DMS53 (cell line): ENCODE measurements around the gene SLC7A6OS.

Experiments
- DNase-seq: peaks from one replicate; lab custom pipeline; 2025; lab: John Stamatoyannopoulos, UW

SLC7A6OS gene

DNA sequence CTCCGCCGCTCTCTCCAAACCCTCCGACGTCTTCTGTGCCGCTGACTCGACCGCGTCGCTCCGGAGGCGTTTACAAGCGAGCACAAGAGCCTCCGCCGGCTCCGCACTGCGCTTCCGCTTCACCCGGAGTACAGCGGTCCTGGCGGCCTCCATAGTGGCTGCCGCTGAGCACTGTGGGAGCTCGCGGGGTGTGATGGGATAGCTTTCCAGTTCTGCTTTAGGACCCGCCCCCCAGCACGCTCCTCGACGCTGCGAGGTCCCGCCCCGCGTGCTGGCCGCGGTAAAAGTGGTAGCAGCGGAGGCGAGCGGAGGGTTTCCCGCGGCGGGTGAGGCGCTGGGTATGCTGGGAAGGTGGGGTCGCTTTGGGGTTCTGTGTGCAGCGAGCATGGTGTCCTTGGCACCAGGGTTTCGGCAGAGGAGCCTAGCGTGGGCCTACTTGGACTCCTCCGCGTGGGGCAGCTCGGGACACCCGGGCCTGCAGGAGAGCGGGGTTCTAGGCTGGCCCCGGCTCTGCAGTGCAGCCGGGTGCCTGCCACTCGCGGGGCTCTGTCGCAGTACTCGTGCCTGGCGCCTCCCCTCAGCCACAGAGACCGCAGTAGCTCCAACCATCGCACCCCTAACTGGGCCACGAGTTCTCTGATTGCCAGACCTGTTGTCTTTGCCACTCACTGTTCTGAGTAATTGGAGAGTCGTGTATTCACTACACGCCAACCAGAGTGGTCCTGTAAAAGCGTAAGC lies at the start of gene SLC7A6OS, which contains the start of gene PRMT7:
Gene SLC7A6OS (minus strand): TSS at position 173 of the 738 bp plus-strand sequence. CDS start 20 bp downstream, at position 153.
Gene PRMT7 (plus strand): TSS at position 246 of the 738 bp plus-strand sequence. CDS start 4,961 bp downstream, outside the sequence.
- DNase-seq = peak; percentile 93

GRCh38 chr16:68359398-68360191 lies 48.8 kb upstream of the SLC7A6OS start:
- no peak for DNase-seq

DNA sequence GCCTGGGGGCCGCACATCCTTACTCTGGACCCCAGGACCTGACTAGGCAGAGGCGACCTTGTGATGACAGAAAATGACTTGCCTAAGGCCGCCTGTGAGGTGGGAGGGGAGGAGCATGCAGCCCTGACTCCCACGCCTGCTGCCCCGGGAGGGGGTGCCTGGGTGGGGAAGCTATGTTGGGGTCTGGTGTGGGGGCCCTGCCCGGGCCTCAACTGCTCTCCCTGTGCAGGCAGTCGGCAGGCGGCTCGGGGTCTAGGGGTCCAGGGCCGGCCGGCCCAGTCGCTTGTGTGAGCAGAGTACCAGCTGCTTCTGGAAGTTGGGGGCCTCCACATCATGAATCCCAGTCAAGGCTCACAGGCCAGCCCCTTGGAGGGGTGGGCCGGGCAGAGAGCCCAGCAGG lies 48.2 kb upstream of the SLC7A6OS start:
- no peak for DNase-seq

GRCh38 chr16:68357923-68358322 lies 47.2 kb upstream of the SLC7A6OS start:
- no peak for DNase-seq

DNA sequence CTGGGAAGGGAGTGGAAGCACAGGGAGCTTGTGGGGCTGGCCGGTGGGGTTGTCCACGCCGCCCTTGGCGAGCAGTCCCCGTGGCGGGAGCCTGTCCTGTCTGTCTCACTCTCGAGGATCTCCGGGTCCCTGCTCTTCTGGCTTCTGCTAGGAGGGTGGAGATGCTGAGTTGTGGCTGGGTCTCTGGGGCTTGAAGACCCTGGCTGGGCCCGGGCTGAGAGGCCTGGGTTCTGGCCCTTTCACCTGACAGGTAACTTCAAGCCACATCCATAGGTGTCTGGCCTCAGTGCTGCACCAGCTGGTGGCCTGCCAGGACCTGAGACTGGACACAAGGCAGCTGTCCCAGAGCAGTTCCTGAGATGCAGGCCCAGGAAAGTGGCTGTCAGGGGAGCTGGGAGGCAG lies 46.8 kb upstream of the SLC7A6OS start:
- DNase-seq = no peak

- DNase-seq = no peak
Measured at GRCh38 chr16:68356919-68357286, 46.2 kb upstream of the SLC7A6OS start.

DNA sequence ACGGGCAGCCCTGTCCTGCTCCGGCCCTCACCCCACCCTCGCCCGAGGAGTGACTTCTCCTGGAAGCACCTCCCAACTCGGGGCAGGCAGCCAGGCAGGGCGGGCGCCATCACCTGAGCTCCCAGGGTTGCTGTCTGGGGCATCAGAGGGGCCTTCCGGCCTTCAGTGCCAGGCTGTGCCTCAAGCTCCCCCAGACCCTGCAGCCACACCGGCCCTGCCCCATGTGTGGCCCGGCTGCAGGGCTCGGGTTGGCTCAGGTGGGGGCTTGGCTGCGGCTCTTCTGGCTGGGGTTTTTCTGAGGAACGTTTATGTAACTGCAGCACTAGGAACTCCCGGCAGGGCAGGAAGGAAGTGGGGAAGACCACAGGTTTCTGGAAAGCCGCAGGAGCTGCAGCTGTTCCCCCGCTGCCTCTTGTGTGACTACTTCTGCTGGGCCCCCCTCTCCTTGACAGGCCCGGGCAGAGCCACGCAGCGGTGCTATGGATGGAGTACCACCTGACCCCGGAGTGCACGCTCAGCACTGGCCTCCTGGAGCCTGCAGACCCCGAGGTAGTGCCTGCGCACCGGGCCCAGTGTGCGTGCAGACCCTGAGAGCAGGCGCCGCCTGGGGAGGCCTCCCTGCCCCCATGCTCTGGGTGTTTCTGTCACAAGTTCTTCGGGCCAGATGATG lies 45.6 kb upstream of the SLC7A6OS start:
- no peak for DNase-seq

DNA sequence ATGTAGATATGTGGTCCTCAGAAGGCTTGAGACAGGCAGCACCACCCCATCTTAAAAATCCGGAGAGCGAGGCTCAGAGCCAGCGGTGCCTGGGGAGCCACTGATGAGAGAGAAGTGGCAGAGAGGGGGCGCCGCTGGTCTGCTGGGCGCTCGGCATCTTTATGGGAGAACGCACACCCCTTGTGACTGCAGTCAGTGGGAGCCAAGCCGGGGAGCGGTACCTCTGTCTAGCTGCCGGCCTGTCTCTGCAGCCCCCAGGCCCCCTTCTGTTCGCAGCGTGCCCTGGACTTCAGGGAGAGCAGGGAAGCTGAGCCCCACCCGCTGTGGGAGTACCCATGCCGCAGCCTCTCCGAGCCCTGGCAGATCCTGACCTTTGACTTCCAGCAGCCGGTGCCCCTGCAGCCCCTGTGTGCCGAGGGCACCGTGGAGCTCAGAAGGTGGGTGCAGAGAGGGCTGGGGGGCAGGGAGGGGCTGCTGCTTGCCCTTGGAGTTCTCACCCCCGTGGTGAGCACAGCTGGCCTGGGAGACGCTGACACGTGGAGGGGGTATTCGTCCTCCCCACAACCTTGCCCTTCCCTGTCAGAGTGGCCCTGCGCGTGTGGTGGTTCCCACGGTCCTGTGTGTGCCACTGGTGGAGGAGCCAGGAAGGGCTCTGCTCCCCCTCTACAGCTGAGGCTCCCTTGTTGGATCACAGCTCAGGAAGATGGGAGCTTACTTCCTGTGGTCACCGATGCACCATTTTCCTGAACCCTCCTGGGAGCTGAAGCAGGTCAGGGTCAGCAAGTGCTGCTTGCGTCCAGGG lies 44.9 kb upstream of the SLC7A6OS start:
- DNase-seq = no peak

- no peak for DNase-seq
Measured at GRCh38 chr16:68354816-68355215, 44.1 kb upstream of the SLC7A6OS start.

- DNase-seq = no peak
Measured at GRCh38 chr16:68353366-68353765, 42.6 kb upstream of the SLC7A6OS start.

DNA sequence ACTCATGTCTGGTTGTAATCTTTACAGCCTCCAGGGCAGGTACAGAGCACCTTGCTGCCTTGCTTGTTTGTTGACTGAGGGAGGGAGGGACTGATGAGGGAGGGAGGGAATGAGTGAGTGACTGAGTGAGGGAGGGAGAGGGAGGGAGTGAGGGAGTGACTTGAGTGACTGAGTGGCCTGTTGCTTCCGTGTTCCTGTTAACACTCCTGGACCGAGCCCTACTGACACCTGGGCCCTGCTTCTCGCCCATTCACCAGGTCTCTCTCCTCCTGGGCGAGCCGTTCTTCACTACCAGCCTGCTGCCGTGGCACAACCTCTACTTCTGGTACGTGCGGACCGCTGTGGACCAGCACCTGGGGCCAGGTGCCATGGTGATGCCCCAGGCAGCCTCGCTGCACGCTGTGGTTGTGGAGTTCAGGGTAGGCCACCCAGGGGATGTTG lies 41.3 kb upstream of the SLC7A6OS start:
- DNase-seq = peak; percentile 86

- DNase-seq = no peak
Measured at GRCh38 chr16:68351463-68351862, 40.7 kb upstream of the SLC7A6OS start.

- DNase-seq = no peak
Measured at GRCh38 chr16:68350813-68351350, 40.1 kb upstream of the SLC7A6OS start.

DNA sequence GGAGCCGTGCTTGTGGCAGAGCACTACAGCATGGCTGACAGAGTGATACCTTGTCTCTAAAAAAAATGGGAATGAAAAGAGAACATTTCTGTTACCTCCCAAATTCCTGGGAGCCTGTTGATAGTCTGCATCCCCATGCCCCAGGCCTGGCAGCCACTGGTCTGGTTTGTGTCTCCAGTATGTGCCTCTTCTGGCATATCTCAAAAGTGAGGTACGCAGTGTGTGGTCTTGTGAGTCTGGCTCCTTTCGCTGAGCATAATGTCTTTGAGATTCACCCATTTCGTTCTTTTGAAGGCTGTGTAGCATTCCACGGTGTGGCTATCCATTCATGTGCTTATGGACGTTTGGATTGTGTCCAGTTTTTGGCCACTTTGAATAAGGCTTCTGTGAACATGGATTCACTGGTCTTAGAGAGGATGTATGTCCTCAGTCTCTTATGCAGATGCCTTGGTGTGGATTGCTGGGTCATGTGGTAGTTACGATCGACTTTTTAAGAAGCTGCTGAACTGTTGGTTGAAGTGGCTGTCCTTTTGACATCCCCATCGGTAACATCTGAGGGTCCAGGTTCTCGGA lies 39.2 kb upstream of the SLC7A6OS start:
- DNase-seq = no peak

DNA sequence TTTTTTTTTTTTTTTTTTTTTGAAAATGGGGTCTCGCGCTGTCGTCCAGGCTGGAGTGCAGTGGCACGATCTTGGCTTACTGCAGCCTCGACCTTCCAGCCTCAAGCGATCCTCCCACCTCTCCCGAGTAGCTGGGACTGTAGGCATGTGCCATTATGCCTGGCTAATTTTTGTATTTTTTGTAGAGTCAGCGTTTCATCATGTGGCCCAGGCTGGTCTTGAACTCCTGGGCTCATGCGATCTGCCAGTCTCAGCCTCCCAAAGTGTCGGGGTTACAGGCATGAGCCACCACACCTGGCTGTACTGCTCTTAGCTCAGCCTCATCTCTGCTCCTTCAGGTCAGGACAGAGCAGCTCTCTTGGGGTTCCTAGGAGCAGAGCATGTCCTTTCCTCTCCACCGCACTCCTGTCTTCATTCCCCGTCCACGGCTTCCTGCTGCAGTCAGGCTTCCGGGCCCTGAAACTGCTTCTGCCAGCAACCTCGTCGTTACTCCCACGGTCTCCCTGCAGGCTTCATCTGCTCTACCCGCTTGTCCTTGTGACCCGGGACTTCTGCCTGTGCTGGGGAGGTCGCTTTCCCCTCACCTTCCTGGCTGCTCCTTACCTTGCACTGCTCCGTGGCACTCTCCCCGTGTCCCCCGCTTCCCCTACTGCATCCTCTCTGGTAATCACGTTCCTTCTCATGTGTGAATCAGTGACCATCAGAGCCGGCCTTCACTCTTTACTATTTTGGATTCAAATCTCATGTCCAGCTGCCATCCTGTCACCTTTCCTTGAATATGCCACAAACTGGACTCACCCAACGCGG lies 38.1 kb upstream of the SLC7A6OS start:
- DNase-seq = no peak

DNA sequence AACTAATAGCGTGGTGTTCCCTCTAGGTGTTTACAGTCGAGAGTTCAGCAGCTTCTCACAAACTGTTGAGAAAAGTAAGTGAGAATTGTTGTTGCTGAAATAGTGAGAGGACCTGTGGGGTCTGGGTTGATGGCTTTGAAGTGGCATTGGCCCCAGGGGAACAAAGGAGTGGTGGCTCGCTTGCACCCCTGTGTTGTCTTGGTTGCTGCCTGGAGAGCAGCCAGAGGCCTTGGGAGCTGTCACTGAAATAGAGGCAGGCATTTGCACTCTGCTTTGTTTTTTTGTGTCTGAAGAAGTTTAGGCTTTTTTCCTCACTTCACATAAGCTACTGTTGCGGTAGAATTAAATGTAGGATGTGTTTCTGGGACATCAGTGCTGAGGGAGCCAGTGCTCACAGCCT lies 36.9 kb upstream of the SLC7A6OS start:
- DNase-seq = no peak

- no peak for DNase-seq
Measured at GRCh38 chr16:68346892-68347480, 36.2 kb upstream of the SLC7A6OS start.

- DNase-seq = peak; percentile 10
Measured at GRCh38 chr16:68345958-68346635, 35.4 kb upstream of the SLC7A6OS start.

- no peak for DNase-seq
Measured at GRCh38 chr16:68345351-68345810, 34.6 kb upstream of the SLC7A6OS start.
